ENCODE results near the gene PRKAG2.

The PRKAG2 gene

GRCh38 chr7:151744656-151745638 lies 132.0 kb downstream of the PRKAG2 start:
- peak; percentile 63 for DNase-seq (ENCODE audit: low spot score)

- no peak for DNase-seq (ENCODE audit: low spot score)
Observed at GRCh38 chr7:151744051-151744580, 132.8 kb downstream of the PRKAG2 start.

- peak; percentile 68 for DNase-seq (ENCODE audit: low spot score)
Observed at GRCh38 chr7:151743481-151743983, 133.4 kb downstream of the PRKAG2 start.

- peak; percentile 60 for DNase-seq (ENCODE audit: low spot score)
Observed at GRCh38 chr7:151742713-151743480, 134.0 kb downstream of the PRKAG2 start.

- no peak for DNase-seq (ENCODE audit: low spot score)
Observed at GRCh38 chr7:151741585-151741984, 135.3 kb downstream of the PRKAG2 start.

GRCh38 chr7:151740081-151740851 lies 136.6 kb downstream of the PRKAG2 start:
- no peak for DNase-seq (ENCODE audit: low spot score)

- no peak for DNase-seq (ENCODE audit: low spot score)
Observed at GRCh38 chr7:151738925-151739324, 138.0 kb downstream of the PRKAG2 start.

GRCh38 chr7:151736403-151736909 lies 140.5 kb downstream of the PRKAG2 start:
- DNase-seq (ENCODE audit: low spot score): peak; percentile 92

GRCh38 chr7:151735851-151736402 lies 141.0 kb downstream of the PRKAG2 start:
- DNase-seq (ENCODE audit: low spot score): no peak

GRCh38 chr7:151735186-151735850 lies 141.6 kb downstream of the PRKAG2 start:
- no peak for DNase-seq (ENCODE audit: low spot score)

GRCh38 chr7:151732834-151733592 lies 143.9 kb downstream of the PRKAG2 start:
- no peak for DNase-seq (ENCODE audit: low spot score)

- DNase-seq (ENCODE audit: low spot score): no peak
Observed at GRCh38 chr7:151732292-151732691, 144.6 kb downstream of the PRKAG2 start.

GRCh38 chr7:151731022-151731441 lies 145.9 kb downstream of the PRKAG2 start:
- no peak for DNase-seq (ENCODE audit: low spot score)

GRCh38 chr7:151730591-151730990 lies 146.3 kb downstream of the PRKAG2 start:
- DNase-seq (ENCODE audit: low spot score): no peak

GRCh38 chr7:151729521-151729921 lies 147.4 kb downstream of the PRKAG2 start:
- no peak for DNase-seq (ENCODE audit: low spot score)

- no peak for DNase-seq (ENCODE audit: low spot score)
Observed at GRCh38 chr7:151728746-151729145, 148.2 kb downstream of the PRKAG2 start.

GRCh38 chr7:151728286-151728660 lies 148.6 kb downstream of the PRKAG2 start:
- DNase-seq (ENCODE audit: low spot score): no peak

- DNase-seq (ENCODE audit: low spot score): no peak
Observed at GRCh38 chr7:151727579-151728285, 149.2 kb downstream of the PRKAG2 start.
